ENCODE measurements around the gene PRPF6. TPM values are rescaled to one million over a fixed set of nuclear protein-coding genes. Genes with fewer than 3 reads are reported as not detected.

The PRPF6 gene
- total and polyA plus RNA-seq, 2 of the 13 experiments (the other 11 are each of a cell fraction or from before 2014, with no cell fraction given) = 63.7 to 101 TPM

GRCh38 chr20:64050261-64051032 lies 69.5 kb downstream of the PRPF6 start (continued):
- TF ChIP-seq ZNF781 (CRISPR knock-in tag; IDR thresholded peaks at IDR 0.05; ENCODE audit: borderline replicate concordance, not compliant biosample characterization) = no peak
- TF ChIP-seq REST (IDR thresholded peaks at IDR 0.05; ENCODE audit: borderline replicate concordance in 1 of 2, low read depth in 1 of 2, low read length in 2 of 2) = no peak
- no peak; the same call in 1 of the 2 replicates for TF ChIP-seq HMG20B (CRISPR knock-in tag; conservative IDR thresholded peaks at IDR 0.05)
- peak; percentile 47; the same call in 1 of the 2 replicates for TF ChIP-seq KLF9 (CRISPR knock-in tag; IDR thresholded peaks at IDR 0.05; ENCODE audit: low read depth)
- TF ChIP-seq ZNF251 (CRISPR knock-in tag; IDR thresholded peaks at IDR 0.05) = no peak
- no peak for TF ChIP-seq ZKSCAN1 (IDR thresholded peaks at IDR 0.05; ENCODE audit: low read length)
- TF ChIP-seq NR2C2 (CRISPR knock-in tag; IDR thresholded peaks at IDR 0.05; ENCODE audit: borderline replicate concordance) = peak; percentile 79
- no peak for TF ChIP-seq KDM4B (CRISPR knock-in tag; IDR thresholded peaks at IDR 0.05)
- no peak for TF ChIP-seq ZFP82 (CRISPR knock-in tag; IDR thresholded peaks at IDR 0.05; ENCODE audit: borderline replicate concordance)
- peak; percentile 54 for TF ChIP-seq ZNF296 (CRISPR knock-in tag; conservative IDR thresholded peaks at IDR 0.05)
- no peak; the same call in none of the 2 replicates for TF ChIP-seq ZNF891 (CRISPR knock-in tag; IDR thresholded peaks at IDR 0.05)
- TF ChIP-seq CHCHD3 (CRISPR knock-in tag; IDR thresholded peaks at IDR 0.05) = peak; percentile 62; the same call in 1 of the 2 replicates
- no peak for TF ChIP-seq ZNF260 (CRISPR knock-in tag; IDR thresholded peaks at IDR 0.05; ENCODE audit: borderline replicate concordance, low read depth)
- peak; percentile 54; the same call in 1 of the 2 replicates for TF ChIP-seq ZBTB49 (CRISPR knock-in tag; IDR thresholded peaks at IDR 0.05; ENCODE audit: borderline replicate concordance)
- TF ChIP-seq ATM (IDR thresholded peaks at IDR 0.05; ENCODE audit: borderline replicate concordance) = no peak
- no peak for TF ChIP-seq E2F1 (CRISPR knock-in tag; IDR thresholded peaks at IDR 0.05)
- TF ChIP-seq RXRA (CRISPR knock-in tag; IDR thresholded peaks at IDR 0.05) = peak; percentile 82
- no peak for TF ChIP-seq ZBTB42 (CRISPR knock-in tag; IDR thresholded peaks at IDR 0.05)

All from HepG2 (cell line).